ENCODE measurements around the gene LSMEM2.

Gene LSMEM2

GRCh38 chr3:50319894-50320625 lies 41.2 kb downstream of the LSMEM2 start:
- Mint-ChIP-seq H3K4me3 (peak overlapping the region; percentile 92), H3K27ac (no peak overlapping the region), H3K9me3 (no peaks in the 10 kb centered on the region), H3K4me1 (ENCODE audit: low read depth) (peaks cover 25% of the 10 kb centered on the region), H3K36me3 (ENCODE audit: low read depth) (peaks cover 6% of the 10 kb centered on the region), H3K27me3 (ENCODE audit: low read depth) (no peaks in the 10 kb centered on the region)
- DNase-seq (ENCODE audit: low spot score), result no peak

GRCh38 chr3:50320853-50321335 lies 42.0 kb downstream of the LSMEM2 start:
- Mint-ChIP-seq H3K4me3 (peak overlapping the region; percentile 92), H3K27me3 (ENCODE audit: low read depth) (no peaks in the 10 kb centered on the region), H3K36me3 (ENCODE audit: low read depth) (peaks cover 6% of the 10 kb centered on the region), H3K9me3 (no peaks in the 10 kb centered on the region), H3K4me1 (ENCODE audit: low read depth) (peaks cover 25% of the 10 kb centered on the region), H3K27ac (peak overlapping the region; percentile 84)
- peak; percentile 78 for DNase-seq (ENCODE audit: low spot score)

- Mint-ChIP-seq H3K4me3 (peak overlapping the region; percentile 82), H3K9me3 (no peaks in the 10 kb centered on the region), H3K4me1 (ENCODE audit: low read depth) (peaks cover 21% of the 10 kb centered on the region), H3K36me3 (ENCODE audit: low read depth) (peaks cover 3% of the 10 kb centered on the region), H3K27ac (peak overlapping the region; percentile 92), H3K27me3 (ENCODE audit: low read depth) (no peaks in the 10 kb centered on the region)
- DNase-seq (ENCODE audit: low spot score), result peak; percentile 88
These were observed 42.6 kb downstream of the LSMEM2 start for GRCh38 chr3:50321336-50322114.

GRCh38 chr3:50322115-50322385 lies 43.2 kb downstream of the LSMEM2 start:
- peaks cover 20% of the 10 kb centered on the region for H3K4me1 Mint-ChIP-seq (ENCODE audit: low read depth)
- H3K27me3 Mint-ChIP-seq (ENCODE audit: low read depth), result no peaks in the 10 kb centered on the region
- no peak for DNase-seq (ENCODE audit: low spot score)
- peaks cover 3% of the 10 kb centered on the region for H3K36me3 Mint-ChIP-seq (ENCODE audit: low read depth)
- no peaks in the 10 kb centered on the region for H3K9me3 Mint-ChIP-seq
- no peak overlapping the region for H3K27ac Mint-ChIP-seq
- no peak overlapping the region for H3K4me3 Mint-ChIP-seq

- Mint-ChIP-seq H3K4me3 (peak within 1 kb of the TSS; percentile 82), H3K36me3 (ENCODE audit: low read depth) (peaks cover 3% of the 10 kb centered on the region), H3K27me3 (ENCODE audit: low read depth) (no peaks in the 10 kb centered on the region), H3K4me1 (ENCODE audit: low read depth) (peaks cover 22% of the 10 kb centered on the region), H3K27ac (peak within 1 kb of the TSS; percentile 92), H3K9me3 (no peaks in the 10 kb centered on the region)
- no peak for DNase-seq (ENCODE audit: low spot score)
These were observed 43.7 kb downstream of the LSMEM2 start, which contains the start of gene HYAL2 for GRCh38 chr3:50322386-50323091. HYAL2 (minus strand) TSS chr3:50322745; CDS start chr3:50320489, 2,256 bp downstream.

GRCh38 chr3:50323092-50323600 lies 44.3 kb downstream of the LSMEM2 start:
- Mint-ChIP-seq H3K4me1 (ENCODE audit: low read depth) (peaks cover 23% of the 10 kb centered on the region), H3K36me3 (ENCODE audit: low read depth) (peaks cover 3% of the 10 kb centered on the region), H3K27ac (peak overlapping the region; percentile 43), H3K9me3 (no peaks in the 10 kb centered on the region), H3K27me3 (ENCODE audit: low read depth) (no peaks in the 10 kb centered on the region), H3K4me3 (no peak overlapping the region)
- no peak for DNase-seq (ENCODE audit: low spot score)

- Mint-ChIP-seq H3K9me3 (no peaks in the 10 kb centered on the region), H3K4me3 (no peak overlapping the region), H3K27me3 (ENCODE audit: low read depth) (no peaks in the 10 kb centered on the region), H3K27ac (no peak overlapping the region), H3K36me3 (ENCODE audit: low read depth) (peaks cover 6% of the 10 kb centered on the region), H3K4me1 (ENCODE audit: low read depth) (peaks cover 24% of the 10 kb centered on the region)
- no peak for DNase-seq (ENCODE audit: low spot score)
These were observed 44.8 kb downstream of the LSMEM2 start for GRCh38 chr3:50323614-50324199.

GRCh38 chr3:50324351-50325112 lies 45.6 kb downstream of the LSMEM2 start:
- peak; percentile 53 for DNase-seq (ENCODE audit: low spot score)
- H3K27ac Mint-ChIP-seq, result peak overlapping the region; percentile 27

GRCh38 chr3:50325113-50325480 lies 46.2 kb downstream of the LSMEM2 start:
- Mint-ChIP-seq H3K4me1 (ENCODE audit: low read depth) (peaks cover 19% of the 10 kb centered on the region), H3K9me3 (no peaks in the 10 kb centered on the region), H3K4me3 (no peak overlapping the region), H3K27ac (peak overlapping the region; percentile 27), H3K27me3 (ENCODE audit: low read depth) (no peaks in the 10 kb centered on the region), H3K36me3 (ENCODE audit: low read depth) (peaks cover 12% of the 10 kb centered on the region)
- no peak for DNase-seq (ENCODE audit: low spot score)

More at GRCh38 chr3:50324351-50325112, 45.6 kb downstream of the LSMEM2 start:
- peaks cover 19% of the 10 kb centered on the region for H3K4me1 Mint-ChIP-seq (ENCODE audit: low read depth)
- peaks cover 7% of the 10 kb centered on the region for H3K36me3 Mint-ChIP-seq (ENCODE audit: low read depth)
- peak overlapping the region; percentile 8 for H3K4me3 Mint-ChIP-seq
- no peaks in the 10 kb centered on the region for H3K27me3 Mint-ChIP-seq (ENCODE audit: low read depth)
- H3K9me3 Mint-ChIP-seq, result no peaks in the 10 kb centered on the region

GRCh38 chr3:50325497-50326181 lies 46.8 kb downstream of the LSMEM2 start:
- Mint-ChIP-seq H3K27ac (no peak overlapping the region), H3K4me1 (ENCODE audit: low read depth) (peaks cover 13% of the 10 kb centered on the region), H3K9me3 (no peaks in the 10 kb centered on the region), H3K36me3 (ENCODE audit: low read depth) (peaks cover 16% of the 10 kb centered on the region), H3K27me3 (ENCODE audit: low read depth) (no peaks in the 10 kb centered on the region), H3K4me3 (peak overlapping the region; percentile 18)
- no peak for DNase-seq (ENCODE audit: low spot score)

- Mint-ChIP-seq H3K9me3 (no peaks in the 10 kb centered on the region), H3K27ac (peak overlapping the region; percentile 26), H3K36me3 (ENCODE audit: low read depth) (peaks cover 21% of the 10 kb centered on the region), H3K27me3 (ENCODE audit: low read depth) (no peaks in the 10 kb centered on the region), H3K4me3 (no peak overlapping the region), H3K4me1 (ENCODE audit: low read depth) (peaks cover 12% of the 10 kb centered on the region)
- no peak for DNase-seq (ENCODE audit: low spot score)
These were observed 47.3 kb downstream of the LSMEM2 start for GRCh38 chr3:50326182-50326541.

- Mint-ChIP-seq H3K27me3 (ENCODE audit: low read depth) (no peaks in the 10 kb centered on the region), H3K36me3 (ENCODE audit: low read depth) (peaks cover 29% of the 10 kb centered on the region), H3K9me3 (no peaks in the 10 kb centered on the region), H3K27ac (peak overlapping the region; percentile 69), H3K4me3 (peak overlapping the region; percentile 90), H3K4me1 (ENCODE audit: low read depth) (peaks cover 12% of the 10 kb centered on the region)
- no peak for DNase-seq (ENCODE audit: low spot score)
These were observed 48.2 kb downstream of the LSMEM2 start for GRCh38 chr3:50327129-50327528.
